GM12873 (cell line): ENCODE data around the gene KDM5C.

Source experiments
- TF ChIP-seq, protein P1 (sequence below): IDR thresholded peaks from 2 replicates; pipeline ENCODE4 v1.5.1; 2012; ENCODE audit warnings: low read depth, mild to moderate bottlenecking, moderate library complexity, low read length, control low read depth; ENCODE audit not compliant: insufficient read depth; ENCODE audit errors: missing control alignments

KDM5C gene

DNA sequence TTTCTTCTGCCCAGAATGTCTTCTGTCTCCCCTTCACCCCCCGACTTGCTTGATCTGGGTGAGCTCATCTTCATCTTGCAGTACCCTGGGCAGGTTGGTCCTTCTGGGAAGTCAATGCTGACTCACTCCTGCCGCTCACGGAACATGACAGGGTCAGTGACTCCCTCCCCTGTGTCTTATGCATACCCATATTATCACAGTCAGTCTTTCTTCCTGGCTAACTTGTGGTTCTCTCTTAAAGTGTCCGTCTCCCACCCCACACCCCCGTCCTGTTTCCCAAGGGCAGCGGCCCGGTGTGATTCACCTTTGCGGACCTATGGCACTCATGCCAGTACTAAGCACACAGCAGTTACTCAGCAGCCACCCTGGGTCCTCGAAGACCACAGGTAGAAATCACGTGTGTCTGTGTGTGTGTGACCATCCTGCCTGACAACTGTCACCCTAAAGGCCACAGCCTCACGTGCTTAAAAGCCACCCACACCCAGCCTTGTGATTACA lies 38.6 kb upstream of the KDM5C start:
- TF ChIP-seq, protein P1, sequence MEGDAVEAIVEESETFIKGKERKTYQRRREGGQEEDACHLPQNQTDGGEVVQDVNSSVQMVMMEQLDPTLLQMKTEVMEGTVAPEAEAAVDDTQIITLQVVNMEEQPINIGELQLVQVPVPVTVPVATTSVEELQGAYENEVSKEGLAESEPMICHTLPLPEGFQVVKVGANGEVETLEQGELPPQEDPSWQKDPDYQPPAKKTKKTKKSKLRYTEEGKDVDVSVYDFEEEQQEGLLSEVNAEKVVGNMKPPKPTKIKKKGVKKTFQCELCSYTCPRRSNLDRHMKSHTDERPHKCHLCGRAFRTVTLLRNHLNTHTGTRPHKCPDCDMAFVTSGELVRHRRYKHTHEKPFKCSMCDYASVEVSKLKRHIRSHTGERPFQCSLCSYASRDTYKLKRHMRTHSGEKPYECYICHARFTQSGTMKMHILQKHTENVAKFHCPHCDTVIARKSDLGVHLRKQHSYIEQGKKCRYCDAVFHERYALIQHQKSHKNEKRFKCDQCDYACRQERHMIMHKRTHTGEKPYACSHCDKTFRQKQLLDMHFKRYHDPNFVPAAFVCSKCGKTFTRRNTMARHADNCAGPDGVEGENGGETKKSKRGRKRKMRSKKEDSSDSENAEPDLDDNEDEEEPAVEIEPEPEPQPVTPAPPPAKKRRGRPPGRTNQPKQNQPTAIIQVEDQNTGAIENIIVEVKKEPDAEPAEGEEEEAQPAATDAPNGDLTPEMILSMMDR, result no peak

DNA sequence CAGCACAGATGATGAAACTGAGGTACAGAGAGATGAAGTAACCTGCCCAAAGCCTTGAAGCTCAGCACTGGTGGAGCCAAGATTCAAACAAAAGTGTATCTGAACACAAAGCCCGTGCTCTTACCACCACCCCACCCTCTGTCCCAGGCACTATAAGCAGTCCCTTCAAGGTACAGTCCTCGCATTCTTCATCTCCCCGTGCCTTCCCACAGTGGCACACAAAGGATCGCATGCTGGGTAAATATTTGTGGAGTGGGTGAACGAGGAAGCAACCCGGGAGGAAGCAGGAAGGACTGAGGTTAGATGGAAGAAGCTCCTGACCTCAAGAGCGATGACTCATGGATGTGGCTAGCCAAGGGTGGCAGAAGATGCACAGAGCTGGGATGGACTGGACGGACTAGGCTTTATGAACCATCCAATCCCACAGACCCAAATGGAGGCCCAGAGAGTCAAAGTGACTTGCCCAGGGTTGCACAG lies 37.9 kb upstream of the KDM5C start:
- TF ChIP-seq, protein P1, result no peak

DNA sequence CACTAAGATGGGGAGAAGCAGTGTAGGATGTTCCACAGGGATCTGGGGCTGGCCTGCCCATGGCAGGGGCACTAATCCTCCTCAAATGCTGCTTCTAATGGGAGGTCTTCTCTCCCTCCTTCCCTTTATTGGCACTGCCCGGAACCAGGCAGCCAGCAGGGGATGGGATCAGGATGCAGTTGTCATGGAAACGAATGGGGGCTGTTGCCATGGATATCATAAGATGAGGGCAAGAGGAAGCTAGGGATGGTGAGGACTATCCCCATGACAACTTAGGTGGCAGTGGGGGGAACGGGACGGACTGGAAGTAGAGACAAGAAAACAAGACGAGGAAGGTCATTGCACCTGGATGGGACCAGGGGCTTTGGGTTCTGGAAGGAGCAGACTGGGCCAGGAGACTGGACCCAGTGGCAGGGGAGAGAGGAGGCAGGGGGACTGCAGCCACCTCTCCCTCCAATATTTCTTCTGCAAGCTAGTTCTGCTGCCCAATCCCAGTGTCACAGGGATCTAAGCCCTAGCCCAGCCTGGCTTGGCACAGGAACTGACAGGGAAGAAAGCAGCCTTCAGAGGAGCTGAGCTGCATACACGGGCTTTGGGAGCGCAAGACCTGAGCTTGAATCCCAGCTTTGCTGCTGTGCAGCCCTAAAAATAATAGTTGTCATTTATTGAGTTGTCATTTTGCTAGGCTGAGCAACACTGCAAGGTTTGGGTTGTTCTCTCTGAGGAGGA lies 37.3 kb upstream of the KDM5C start:
- TF ChIP-seq, protein P1, result no peak

- TF ChIP-seq, protein P1, result no peak
Measured at GRCh38 chrX:53261355-53261972, 36.5 kb upstream of the KDM5C start.

- TF ChIP-seq, protein P1, result no peak
Measured at GRCh38 chrX:53260836-53261235, 35.8 kb upstream of the KDM5C start.

- TF ChIP-seq, protein P1, result no peak
Measured at GRCh38 chrX:53257670-53258423, 32.8 kb upstream of the KDM5C start.

DNA sequence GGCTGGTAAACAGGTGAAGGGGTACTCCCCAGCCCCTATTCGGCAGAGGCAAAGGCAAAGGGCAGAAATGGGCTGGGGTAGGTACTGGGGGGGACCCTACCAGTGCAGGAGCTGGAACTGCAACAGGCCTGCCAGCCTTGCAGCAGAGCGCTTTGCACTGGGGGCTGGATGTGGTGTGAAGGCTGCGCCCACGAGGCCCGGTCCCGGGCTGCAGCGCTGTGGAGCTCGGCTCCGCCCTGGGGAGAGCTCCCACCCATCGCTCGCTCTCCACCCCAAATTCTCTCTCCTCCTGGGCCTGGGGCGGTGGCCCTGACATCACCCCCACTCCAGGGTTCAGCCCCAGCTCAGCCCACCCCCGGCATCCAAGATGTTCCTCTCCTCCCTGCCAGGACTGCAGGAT lies 32.2 kb upstream of the KDM5C start:
- TF ChIP-seq, protein P1, result no peak
